HG03439 (cell line): ENCODE results near the gene LPP.
A peak's percentile ranks its signal among the peaks of the same experiment; 100 is the strongest.

Experiments
- ATAC-seq: cut with Tn5 transposase; IDR thresholded peaks from one replicate; pipeline ENCODE4 v1.9.1; 2021; ENCODE audit warnings: mild to moderate bottlenecking, moderate library complexity; ENCODE audit not compliant: unreplicated experiment

LPP gene

GRCh38 chr3:188392076-188392475, 238.1 kb downstream of the LPP start:
- ATAC-seq, result no peak

- no peak for ATAC-seq
These were observed 240.7 kb downstream of the LPP start for GRCh38 chr3:188394623-188395022.

GRCh38 chr3:188396251-188396650, 242.3 kb downstream of the LPP start:
- ATAC-seq, result no peak

GRCh38 chr3:188396900-188397299, 242.9 kb downstream of the LPP start:
- no peak for ATAC-seq

- no peak for ATAC-seq
These were observed 244.1 kb downstream of the LPP start for GRCh38 chr3:188397766-188398705.

- ATAC-seq, result peak; percentile 80
These were observed 246.7 kb downstream of the LPP start for GRCh38 chr3:188400494-188401243.

GRCh38 chr3:188401244-188401993, 247.5 kb downstream of the LPP start:
- no peak for ATAC-seq

- no peak for ATAC-seq
These were observed 248.3 kb downstream of the LPP start for GRCh38 chr3:188402229-188402628.

- no peak for ATAC-seq
These were observed 249.4 kb downstream of the LPP start for GRCh38 chr3:188403404-188403803.

GRCh38 chr3:188404124-188404523, 250.2 kb downstream of the LPP start:
- no peak for ATAC-seq

GRCh38 chr3:188404701-188405100, 250.7 kb downstream of the LPP start:
- no peak for ATAC-seq

GRCh38 chr3:188407158-188407880, 253.4 kb downstream of the LPP start:
- no peak for ATAC-seq

- no peak for ATAC-seq
These were observed 254.9 kb downstream of the LPP start for GRCh38 chr3:188408831-188409230.

GRCh38 chr3:188411750-188412149, 257.8 kb downstream of the LPP start:
- no peak for ATAC-seq

GRCh38 chr3:188415196-188415595, 261.2 kb downstream of the LPP start:
- ATAC-seq, result no peak

- ATAC-seq, result no peak
These were observed 262.1 kb downstream of the LPP start for GRCh38 chr3:188416041-188416440.

GRCh38 chr3:188417271-188417696, 263.3 kb downstream of the LPP start:
- ATAC-seq, result no peak

- ATAC-seq, result no peak
These were observed 263.8 kb downstream of the LPP start for GRCh38 chr3:188417766-188418165.

- peak; percentile 28 for ATAC-seq
These were observed 267.3 kb downstream of the LPP start for GRCh38 chr3:188421151-188421821.
